HFFc6 (cell line): ENCODE results near the gene LRWD1. TPM values are rescaled to one million over a fixed set of nuclear protein-coding genes. Genes with fewer than 3 reads are reported as not detected.
A peak's percentile ranks its signal among the peaks of the same experiment; 100 is the strongest.

ENCODE experiments used
- DNase-seq: peaks from one replicate; pipeline ENCODE4 v3.0.0-alpha.2; 2018
- H3K27ac Mint-ChIP-seq: 2 replicates; pipeline ENCODE4 v1.8.0; 2020; ENCODE audit warnings: mild to moderate bottlenecking, mixed read lengths
- H3K27me3 Mint-ChIP-seq: 2 replicates; pipeline ENCODE4 v1.8.0; 2021; ENCODE audit warnings: mild to moderate bottlenecking, moderate library complexity, mixed read lengths; ENCODE audit not compliant: insufficient read depth
- H3K36me3 Mint-ChIP-seq: 2 replicates; pipeline ENCODE4 v1.8.0; 2021; ENCODE audit warnings: low read depth, mixed read lengths
- H3K4me1 Mint-ChIP-seq: 2 replicates; pipeline ENCODE4 v1.8.0; 2020; ENCODE audit warnings: low read depth, mixed read lengths
- H3K4me3 Mint-ChIP-seq: 2 replicates; pipeline ENCODE4 v1.8.0; 2020; ENCODE audit warnings: mild to moderate bottlenecking, moderate library complexity, mixed read lengths
- H3K9me3 Mint-ChIP-seq: 2 replicates; pipeline ENCODE4 v1.8.0; 2020; ENCODE audit warnings: mild to moderate bottlenecking, mixed read lengths
- total RNA-seq, 6 experiments: library from RNA; stranded (reverse); fragmentation: NEBNext Ultra II Directional; extraction: Animal tissue kit (Norgen Biotek cat#: 25700); gene quantifications; 2 replicates in 1 of 6; 3 replicates in 5 of 6; pipeline ENCODE4 v1.2.3, GENCODE V29; 2021
- TF ChIP-seq, protein P1 (sequence below): fragments of 200-600 bp; sonication (generic); IDR thresholded peaks from 2 replicates; pipeline ENCODE4 v1.5.0; 2021; ENCODE audit warnings: antibody characterized with exemption, mild to moderate bottlenecking

Gene LRWD1
- total RNA-seq, 6 experiments from 2014 or later = 19.4 to 28.2 (median 23.0) TPM

DNA sequence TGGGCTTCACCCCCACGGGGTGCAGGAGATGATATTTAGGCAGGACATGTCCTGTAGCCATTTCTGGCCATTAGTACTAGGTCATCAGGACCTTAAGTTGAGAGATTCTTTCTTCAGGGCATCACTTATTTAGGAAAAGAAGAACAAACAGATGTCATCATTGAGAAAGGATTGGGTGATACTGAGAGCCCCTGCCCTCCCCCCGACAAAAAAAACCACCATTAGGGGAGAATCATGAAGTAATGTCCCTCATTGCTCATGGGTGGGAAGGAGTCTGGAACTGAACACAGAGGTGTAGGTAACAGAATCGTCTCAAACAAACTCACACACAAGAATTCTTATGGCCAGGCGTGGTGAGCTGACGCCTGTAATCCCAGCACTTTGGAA, 37.8 kb upstream of the LRWD1 start:
- no peak overlapping the region for H3K4me3 Mint-ChIP-seq
- H3K4me1 Mint-ChIP-seq = no peaks in the 10 kb centered on the region; the same call in 1 of the 2 replicates
- H3K36me3 Mint-ChIP-seq = peaks cover 8% of the 10 kb centered on the region; the same call in 1 of the 2 replicates
- no peak overlapping the region for H3K27ac Mint-ChIP-seq
- H3K9me3 Mint-ChIP-seq = no peaks in the 10 kb centered on the region
- no peak for DNase-seq
- TF ChIP-seq, protein P1, sequence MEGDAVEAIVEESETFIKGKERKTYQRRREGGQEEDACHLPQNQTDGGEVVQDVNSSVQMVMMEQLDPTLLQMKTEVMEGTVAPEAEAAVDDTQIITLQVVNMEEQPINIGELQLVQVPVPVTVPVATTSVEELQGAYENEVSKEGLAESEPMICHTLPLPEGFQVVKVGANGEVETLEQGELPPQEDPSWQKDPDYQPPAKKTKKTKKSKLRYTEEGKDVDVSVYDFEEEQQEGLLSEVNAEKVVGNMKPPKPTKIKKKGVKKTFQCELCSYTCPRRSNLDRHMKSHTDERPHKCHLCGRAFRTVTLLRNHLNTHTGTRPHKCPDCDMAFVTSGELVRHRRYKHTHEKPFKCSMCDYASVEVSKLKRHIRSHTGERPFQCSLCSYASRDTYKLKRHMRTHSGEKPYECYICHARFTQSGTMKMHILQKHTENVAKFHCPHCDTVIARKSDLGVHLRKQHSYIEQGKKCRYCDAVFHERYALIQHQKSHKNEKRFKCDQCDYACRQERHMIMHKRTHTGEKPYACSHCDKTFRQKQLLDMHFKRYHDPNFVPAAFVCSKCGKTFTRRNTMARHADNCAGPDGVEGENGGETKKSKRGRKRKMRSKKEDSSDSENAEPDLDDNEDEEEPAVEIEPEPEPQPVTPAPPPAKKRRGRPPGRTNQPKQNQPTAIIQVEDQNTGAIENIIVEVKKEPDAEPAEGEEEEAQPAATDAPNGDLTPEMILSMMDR = no peak
- H3K27me3 Mint-ChIP-seq = peaks cover 1% of the 10 kb centered on the region

DNA sequence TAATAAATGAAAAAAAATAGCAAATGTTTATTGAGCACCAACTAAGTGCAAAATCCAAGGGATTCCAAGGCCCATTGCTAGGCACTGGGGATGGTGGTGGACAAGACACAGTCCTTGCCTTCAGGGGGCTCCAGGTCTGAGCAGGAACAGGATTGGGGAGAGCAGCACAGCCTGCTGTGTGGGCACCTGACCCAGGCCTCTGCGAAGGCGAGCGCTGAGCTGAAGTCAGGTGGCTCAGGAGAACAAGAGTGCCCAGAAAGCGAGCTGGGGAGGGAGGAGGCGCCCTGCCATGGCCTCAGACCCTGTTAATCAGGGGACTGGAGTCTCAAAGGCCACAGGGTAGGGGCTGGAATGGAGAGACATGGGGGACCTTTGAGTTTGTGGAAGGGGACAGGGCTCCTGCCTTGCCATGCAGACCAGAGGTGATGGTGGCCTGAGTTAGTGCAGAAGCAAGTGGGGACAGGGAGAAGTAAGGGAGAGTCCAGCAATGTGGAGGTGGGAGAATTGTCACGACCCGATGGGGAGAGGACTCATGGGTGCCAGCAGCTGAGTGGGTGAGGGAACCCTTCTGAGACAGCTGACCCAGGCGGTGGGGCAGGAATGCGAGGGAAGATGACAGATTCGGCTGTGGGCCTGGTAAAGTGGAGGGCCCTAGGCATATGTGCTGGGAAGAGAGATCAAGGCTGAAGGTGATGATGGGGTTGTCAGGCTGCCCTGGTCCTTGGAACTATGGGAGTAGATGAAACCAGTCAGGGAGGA, 35.5 kb upstream of the LRWD1 start:
- Mint-ChIP-seq H3K4me1 (peaks cover 4% of the 10 kb centered on the region), H3K9me3 (no peaks in the 10 kb centered on the region), H3K4me3 (no peak overlapping the region), H3K27me3 (peaks cover 1% of the 10 kb centered on the region), H3K36me3 (peaks cover 8% of the 10 kb centered on the region; the same call in 1 of the 2 replicates), H3K27ac (peak overlapping the region; percentile 38)
- DNase-seq = no peak
- TF ChIP-seq, protein P1 = no peak

DNA sequence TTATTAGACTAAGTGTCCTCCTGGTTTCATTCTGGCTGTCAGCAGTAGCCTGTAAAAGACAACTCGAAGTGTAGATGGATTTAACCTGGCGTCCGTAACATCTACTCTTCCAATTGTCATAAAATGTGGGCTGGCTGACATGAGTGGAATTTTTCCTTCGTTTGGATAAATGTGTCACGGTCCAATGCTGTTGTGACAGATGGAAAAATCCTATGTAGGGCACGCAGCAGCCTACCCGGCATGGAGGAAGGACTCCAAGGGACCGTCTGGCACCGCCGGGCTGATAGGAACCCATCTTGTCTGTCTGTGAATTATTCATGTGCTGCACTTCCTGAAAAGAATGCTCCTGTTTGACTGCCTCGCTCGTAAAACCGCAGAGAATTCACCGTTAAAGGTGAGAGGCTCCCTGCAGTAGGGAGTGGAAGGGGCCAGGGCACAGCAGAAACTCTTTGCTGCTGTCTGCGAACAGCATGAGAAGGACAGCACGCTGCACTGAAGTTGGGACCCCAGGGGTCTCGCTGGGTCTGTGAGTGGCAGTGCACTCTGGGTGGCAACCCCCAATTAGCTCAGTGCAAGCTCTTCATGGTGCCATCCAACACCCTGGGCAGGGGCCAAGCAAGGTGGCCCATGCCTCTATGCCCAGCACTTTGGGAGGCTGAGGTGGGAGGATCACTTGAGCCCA, 33.0 kb upstream of the LRWD1 start:
- TF ChIP-seq, protein P1 = no peak
- H3K36me3 Mint-ChIP-seq = peaks cover 12% of the 10 kb centered on the region; the same call in 1 of the 2 replicates
- H3K4me3 Mint-ChIP-seq = no peak overlapping the region; the same call in 1 of the 2 replicates
- H3K4me1 Mint-ChIP-seq = peaks cover 11% of the 10 kb centered on the region
- no peak for DNase-seq
- H3K27ac Mint-ChIP-seq = peak overlapping the region; percentile 33; the same call in 1 of the 2 replicates
- peaks cover 1% of the 10 kb centered on the region for H3K27me3 Mint-ChIP-seq
- H3K9me3 Mint-ChIP-seq = no peaks in the 10 kb centered on the region

DNA sequence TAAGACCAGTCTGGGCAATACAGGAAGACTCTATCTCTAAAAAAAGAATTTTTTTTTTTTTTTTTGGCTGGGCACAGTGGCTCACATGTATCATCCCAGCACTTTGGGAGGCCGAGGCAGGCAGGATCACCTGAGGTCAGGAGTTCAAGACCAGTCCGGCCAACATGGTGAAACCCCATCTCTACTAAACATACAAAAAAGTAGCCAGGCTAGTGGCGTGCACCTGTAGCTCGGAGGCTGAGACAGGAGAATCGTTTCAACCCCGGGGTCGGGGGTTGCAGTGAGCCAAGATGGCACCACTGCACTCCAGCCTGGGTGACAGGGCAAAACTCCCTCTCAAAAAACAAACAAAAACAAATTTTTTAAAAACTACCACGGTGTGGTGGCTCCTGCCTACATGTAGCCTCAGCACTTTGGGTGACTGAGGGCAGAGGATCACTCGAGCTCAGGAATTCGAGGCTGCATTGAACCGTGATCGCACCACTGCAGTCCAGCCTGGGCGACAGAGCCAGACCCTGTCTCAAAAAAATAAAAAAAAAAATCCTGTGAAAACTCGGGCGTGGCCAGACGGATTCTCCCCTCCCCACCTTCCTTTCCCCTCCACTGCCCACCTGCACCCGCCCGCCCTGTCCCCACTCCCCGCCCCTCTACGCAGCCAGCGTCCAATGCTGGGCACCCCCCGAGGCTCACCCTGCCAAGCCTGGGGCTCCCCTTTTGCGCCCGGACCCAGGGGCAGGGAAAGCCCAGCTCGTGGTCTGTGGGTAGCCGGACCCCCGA, 32.2 kb upstream of the LRWD1 start:
- peaks cover 11% of the 10 kb centered on the region for H3K4me1 Mint-ChIP-seq
- H3K27ac Mint-ChIP-seq = peak overlapping the region; percentile 75
- DNase-seq = no peak
- H3K36me3 Mint-ChIP-seq = 0 out of 2 replicates have a peak, but pooled peaks cover 6% of the 10 kb centered on the region
- no peaks in the 10 kb centered on the region for H3K9me3 Mint-ChIP-seq
- peaks cover 1% of the 10 kb centered on the region for H3K27me3 Mint-ChIP-seq
- peak overlapping the region; percentile 71 for H3K4me3 Mint-ChIP-seq
- TF ChIP-seq, protein P1 = no peak
